ENCODE results near the gene CENPV. TPM values are rescaled to one million over a fixed set of nuclear protein-coding genes. Genes with fewer than 3 reads are reported as not detected.

Gene CENPV
- total RNA-seq, 2 donors from 2014 or later = 12.0 to 32.5 TPM

DNA sequence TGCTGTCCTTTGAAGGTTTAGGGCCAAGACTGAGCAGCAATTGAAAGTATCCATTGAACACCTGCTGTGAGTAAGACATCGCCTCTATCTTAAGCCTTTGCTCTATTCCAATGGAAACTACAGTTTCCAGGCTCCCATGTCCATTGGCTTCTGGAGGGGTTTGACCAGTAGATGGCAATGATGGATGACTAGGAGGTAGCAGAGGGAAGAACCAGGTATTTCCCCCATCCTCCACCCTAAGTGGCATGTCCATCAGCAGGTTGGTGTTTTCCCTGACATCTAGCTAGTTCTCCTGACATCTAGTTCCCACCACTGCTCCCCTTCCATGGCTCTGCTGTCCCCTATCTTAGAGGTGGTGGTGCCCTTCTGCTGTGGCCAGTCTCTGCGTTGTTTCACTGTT, 58.7 kb downstream of the CENPV start:
- Histone ChIP-seq H3K27me3 (replicated peaks; ENCODE audit: insufficient read depth) (no peaks in the 10 kb centered on the region), H3K9me3 (no peaks in the 10 kb centered on the region), H3K27ac (no peak overlapping the region), H3K4me3 (no peak overlapping the region), H3K36me3 (no peaks in the 10 kb centered on the region), H3K4me1 (ENCODE audit: control insufficient read depth in 1 of 2, low read depth in 2 of 2) (peaks cover 0 to 2% of the 10 kb centered on the region in 2 donors)
- ATAC-seq (ENCODE audit: insufficient number of reproducible peaks, low FRiP score, low read depth) = no peak
- DNase-seq (ENCODE audit: low spot score) = no peak
- TF ChIP-seq, protein P1, sequence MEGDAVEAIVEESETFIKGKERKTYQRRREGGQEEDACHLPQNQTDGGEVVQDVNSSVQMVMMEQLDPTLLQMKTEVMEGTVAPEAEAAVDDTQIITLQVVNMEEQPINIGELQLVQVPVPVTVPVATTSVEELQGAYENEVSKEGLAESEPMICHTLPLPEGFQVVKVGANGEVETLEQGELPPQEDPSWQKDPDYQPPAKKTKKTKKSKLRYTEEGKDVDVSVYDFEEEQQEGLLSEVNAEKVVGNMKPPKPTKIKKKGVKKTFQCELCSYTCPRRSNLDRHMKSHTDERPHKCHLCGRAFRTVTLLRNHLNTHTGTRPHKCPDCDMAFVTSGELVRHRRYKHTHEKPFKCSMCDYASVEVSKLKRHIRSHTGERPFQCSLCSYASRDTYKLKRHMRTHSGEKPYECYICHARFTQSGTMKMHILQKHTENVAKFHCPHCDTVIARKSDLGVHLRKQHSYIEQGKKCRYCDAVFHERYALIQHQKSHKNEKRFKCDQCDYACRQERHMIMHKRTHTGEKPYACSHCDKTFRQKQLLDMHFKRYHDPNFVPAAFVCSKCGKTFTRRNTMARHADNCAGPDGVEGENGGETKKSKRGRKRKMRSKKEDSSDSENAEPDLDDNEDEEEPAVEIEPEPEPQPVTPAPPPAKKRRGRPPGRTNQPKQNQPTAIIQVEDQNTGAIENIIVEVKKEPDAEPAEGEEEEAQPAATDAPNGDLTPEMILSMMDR (IDR thresholded peaks at IDR 0.05) = no peak

DNA sequence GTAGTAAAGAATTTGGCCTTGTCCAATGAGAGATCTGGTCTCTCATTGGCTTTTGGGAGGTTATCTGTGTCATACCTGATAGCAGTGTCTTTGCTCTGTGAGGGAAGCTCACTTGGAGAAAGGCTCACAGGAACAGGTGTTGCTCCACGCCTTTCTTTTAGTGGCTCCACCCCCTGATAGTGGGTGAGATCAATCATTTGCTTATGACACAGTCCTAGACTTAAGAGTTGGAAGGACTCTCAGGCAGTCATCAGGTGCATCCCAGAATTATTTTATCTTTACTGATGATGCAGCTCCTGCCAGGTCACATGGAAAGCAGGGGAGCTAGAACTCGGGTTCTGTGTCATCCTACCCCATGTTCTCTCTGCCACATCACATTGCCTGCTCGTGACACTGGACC, 59.3 kb downstream of the CENPV start:
- no peak overlapping the region for H3K4me3 ChIP-seq
- DNase-seq (ENCODE audit: low spot score) = no peak
- H3K36me3 ChIP-seq = no peaks in the 10 kb centered on the region
- no peaks in the 10 kb centered on the region for H3K27me3 ChIP-seq (replicated peaks; ENCODE audit: insufficient read depth)
- H3K9me3 ChIP-seq = no peaks in the 10 kb centered on the region
- TF ChIP-seq, protein P1 (IDR thresholded peaks at IDR 0.05) = no peak
- ATAC-seq (ENCODE audit: insufficient number of reproducible peaks, low FRiP score, low read depth) = no peak
- H3K4me1 ChIP-seq (ENCODE audit: control insufficient read depth in 1 of 2, low read depth in 2 of 2) = peaks cover 0 to 8% of the 10 kb centered on the region in 2 donors
- no peak overlapping the region for H3K27ac ChIP-seq

Other genes starting within 250 kb of the CENPV start
- gene NCOR1, start 137.9 kb downstream of the CENPV start, total RNA-seq = 100 to 1,000 TPM; 131 to 178 TPM
- gene PIGL, start 136.3 kb downstream of the CENPV start, total RNA-seq = 100 to 1,000 TPM in 1 of 2 donors, 10 to 100 TPM in 1; 52.1 to 124 TPM
- gene UBB, start 27.6 kb upstream of the CENPV start, total RNA-seq = 100 to 1,000 TPM; 520 to 686 TPM
- gene TRPV2, start 62.1 kb upstream of the CENPV start, total RNA-seq = 10 to 100 TPM; 18.5 to 28.6 TPM
- 1 to 10 TPM; 3.7 to 4.0 TPM for gene LRRC75A, start 138.7 kb upstream of the CENPV start, total RNA-seq
- gene ZNF287, start 215.7 kb upstream of the CENPV start, total RNA-seq = 1 to 10 TPM; 2.6 to 5.9 TPM